Mesenchymal stem cell (in vitro differentiated cells and primary cell): ENCODE data around the gene GNA12.
A peak's percentile ranks its signal among the peaks of the same experiment; 100 is the strongest.
"Not testable (repeated sequence)": the region's sequence is repeated elsewhere in the genome, so short reads cannot be mapped to it uniquely, and the experiment has no call there.

Source experiments
- DNase-seq: peaks from one replicate; pipeline ENCODE4 v3.0.0-alpha.2; 2013
- H2AFZ ChIP-seq: one replicate; pipeline ENCODE4 v1.6.1; 2013; ENCODE audit warnings: low read depth, mild to moderate bottlenecking, control low read depth, inconsistent platforms, low read length, moderate library complexity
- H2AK5ac ChIP-seq: 2 replicates; pipeline ENCODE4 v1.6.1; 2013; ENCODE audit warnings: low read length, moderate library complexity, mild to moderate bottlenecking, inconsistent platforms; ENCODE audit not compliant: severe bottlenecking
- H2BK120ac ChIP-seq: one replicate; pipeline ENCODE4 v1.6.1; 2013; ENCODE audit warnings: low read depth, mild to moderate bottlenecking, inconsistent platforms, low read length, moderate library complexity
- H2BK12ac ChIP-seq, 2 experiments: one replicate each; pipeline ENCODE4 v1.6.1; 2013; ENCODE audit warnings: inconsistent platforms in 2 of 2, low read length in 2 of 2, mild to moderate bottlenecking in 2 of 2, moderate library complexity in 2 of 2, control low read depth in 1 of 2
- H2BK15ac ChIP-seq: one replicate; pipeline ENCODE4 v1.6.1; 2013; ENCODE audit warnings: mild to moderate bottlenecking, low read depth, inconsistent platforms; ENCODE audit not compliant: poor library complexity, severe bottlenecking
- H2BK5ac ChIP-seq: 2 replicates; pipeline ENCODE4 v1.6.1; 2013; ENCODE audit warnings: low read depth, mild to moderate bottlenecking, low read length, control low read depth, inconsistent platforms; ENCODE audit not compliant: poor library complexity, severe bottlenecking
- H3K14ac ChIP-seq, 2 experiments: one replicate each; pipeline ENCODE4 v1.6.1; 2013; ENCODE audit warnings: inconsistent platforms in 2 of 2, low read length in 2 of 2, control low read depth in 1 of 2, mild to moderate bottlenecking in 1 of 2, moderate library complexity in 1 of 2
- H3K18ac ChIP-seq, 2 experiments: one replicate each; pipeline ENCODE4 v1.6.1; 2013; ENCODE audit warnings: inconsistent platforms in 2 of 2, low read length in 2 of 2, control low read depth in 1 of 2, low read depth in 1 of 2, mild to moderate bottlenecking in 1 of 2
- H3K23ac ChIP-seq, 2 experiments: one replicate each; pipeline ENCODE4 v1.6.1; 2013; ENCODE audit warnings: inconsistent platforms in 2 of 2, low read length in 2 of 2, mild to moderate bottlenecking in 2 of 2, moderate library complexity in 2 of 2, control low read depth in 1 of 2
- H3K27ac ChIP-seq: 2 replicates; pipeline ENCODE4 v1.5.1; 2013; ENCODE audit warnings: mild to moderate bottlenecking, moderate library complexity, low read length, control low read depth, inconsistent platforms; ENCODE audit not compliant: poor library complexity, severe bottlenecking
- H3K27me3 ChIP-seq, 2 experiments: 2 replicates each; pipeline versions ENCODE4 v1.6.1 to v1.7.0; 2013; ENCODE audit warnings: low read length in 2 of 2, mild to moderate bottlenecking in 2 of 2, moderate library complexity in 2 of 2, control low read depth in 1 of 2, inconsistent platforms in 1 of 2; ENCODE audit not compliant: control insufficient read depth in 1 of 2, insufficient read depth in 1 of 2
- H3K36me3 ChIP-seq, 2 experiments: 2 replicates each; pipeline versions ENCODE4 v1.6.1 to v1.7.0; 2013; ENCODE audit warnings: low read length in 2 of 2, control low read depth in 1 of 2, inconsistent platforms in 1 of 2, low read depth in 1 of 2, mild to moderate bottlenecking in 1 of 2; ENCODE audit not compliant: insufficient read depth in 2 of 2, control insufficient read depth in 1 of 2
- H3K4ac ChIP-seq, 2 experiments: one replicate each; pipeline ENCODE4 v1.6.1; 2013; ENCODE audit warnings: inconsistent platforms in 2 of 2, low read length in 2 of 2, mild to moderate bottlenecking in 2 of 2, moderate library complexity in 2 of 2, control low read depth in 1 of 2, low read depth in 1 of 2
- H3K4me1 ChIP-seq: 2 replicates; pipeline ENCODE4 v1.6.1; 2013; ENCODE audit warnings: low read depth, low read length, control low read depth; ENCODE audit not compliant: control insufficient read depth, insufficient read depth
- H3K4me2 ChIP-seq: 2 replicates; pipeline ENCODE4 v1.6.1; 2013; ENCODE audit warnings: low read length, mild to moderate bottlenecking, inconsistent platforms; ENCODE audit not compliant: poor library complexity, severe bottlenecking
- H3K4me3 ChIP-seq, 2 experiments: 2 replicates each; pipeline versions ENCODE4 v1.5.1 to v1.7.0; 2013; ENCODE audit warnings: low read length in 2 of 2, mild to moderate bottlenecking in 2 of 2, control low read depth in 1 of 2, low read depth in 1 of 2; ENCODE audit not compliant: insufficient read depth in 1 of 2
- H3K79me1 ChIP-seq: replicated peaks from 2 replicates; pipeline ENCODE4 v1.6.1; 2013; ENCODE audit warnings: mild to moderate bottlenecking, control low read depth, low read length, inconsistent platforms; ENCODE audit not compliant: poor library complexity, severe bottlenecking
- H3K9ac ChIP-seq: 2 replicates; pipeline ENCODE4 v1.7.0; 2013; ENCODE audit warnings: mild to moderate bottlenecking, low read length, moderate library complexity
- H3K9me3 ChIP-seq: 2 replicates; pipeline ENCODE4 v1.7.0; 2013; ENCODE audit warnings: mild to moderate bottlenecking, low read length; ENCODE audit not compliant: control insufficient read depth
- H4K8ac ChIP-seq: one replicate; pipeline ENCODE4 v1.6.1; 2013; ENCODE audit warnings: inconsistent platforms, mild to moderate bottlenecking, low read length, moderate library complexity
- H4K91ac ChIP-seq: one replicate; pipeline ENCODE4 v1.6.1; 2013; ENCODE audit warnings: mild to moderate bottlenecking, low read length, inconsistent platforms
- WGBS: methylation state at CpG from one replicate; pipeline ENCODE4 v1.1.7; 2013; ENCODE audit warnings: mixed read lengths; 5-methylcytosine and 5-hydroxymethylcytosine counted together

Gene GNA12

DNA sequence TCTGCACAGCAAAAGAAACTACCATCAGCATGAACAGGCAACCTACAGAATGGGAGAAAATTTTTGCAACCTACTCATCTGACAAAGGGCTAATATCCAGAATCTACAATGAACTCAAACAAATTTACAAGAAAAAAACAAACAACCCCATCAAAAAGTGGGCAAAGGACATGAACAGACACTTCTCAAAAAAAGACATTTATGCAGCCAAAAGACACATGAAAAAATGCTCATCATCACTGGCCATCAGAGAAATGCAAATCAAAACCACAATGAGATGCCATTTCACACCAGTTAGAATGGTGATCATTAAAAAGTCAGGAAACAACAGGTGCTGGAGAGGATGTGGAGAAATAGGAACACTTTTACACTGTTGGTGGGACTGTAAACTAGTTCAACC, 95.4 kb downstream of the GNA12 start:
- not testable (repeated sequence) for H2BK5ac ChIP-seq, H3K4me2 ChIP-seq, H3K23ac ChIP-seq, H3K4ac ChIP-seq, H2BK120ac ChIP-seq, H2BK12ac ChIP-seq, H3K4me3 ChIP-seq, H4K8ac ChIP-seq, H2AK5ac ChIP-seq, H3K9ac ChIP-seq, H4K91ac ChIP-seq, H3K27me3 ChIP-seq, H3K27ac ChIP-seq, H3K18ac ChIP-seq, H3K4me1 ChIP-seq, H3K9me3 ChIP-seq, H2AFZ ChIP-seq, H3K36me3 ChIP-seq, H2BK15ac ChIP-seq, DNase-seq, H3K14ac ChIP-seq
- H3K79me1 ChIP-seq: peaks cover 11% of the 10 kb centered on the region

DNA sequence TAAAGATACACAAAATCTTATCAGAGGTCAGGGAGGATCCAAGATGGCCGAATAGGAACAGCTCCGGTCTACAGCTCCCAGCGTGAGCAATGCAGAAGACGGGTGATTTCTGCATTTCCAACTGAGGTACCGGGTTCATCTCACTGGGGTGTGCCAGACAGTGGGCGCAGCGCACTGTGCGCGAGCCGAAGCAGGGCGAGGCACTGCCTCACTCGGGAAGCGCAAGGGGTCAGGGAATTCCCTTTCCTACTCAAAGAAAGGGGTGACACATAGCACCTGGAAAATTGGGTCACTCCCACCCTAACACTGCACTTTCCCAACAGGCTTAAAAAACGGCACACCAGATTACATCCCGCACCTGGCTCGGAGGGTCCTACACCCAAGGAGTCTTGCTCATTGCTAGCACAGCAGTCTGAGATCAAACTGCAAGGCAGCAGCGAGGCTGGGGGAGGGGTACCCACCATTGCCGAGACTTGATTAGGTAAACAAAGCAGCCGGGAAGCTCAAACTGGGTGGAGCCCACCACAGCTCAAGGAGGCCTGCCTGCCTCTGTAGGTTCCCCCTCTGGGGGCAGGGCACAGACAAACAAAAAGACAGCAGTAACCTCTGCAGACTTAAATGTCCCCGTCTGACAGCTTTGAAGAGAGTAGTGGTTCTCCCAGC, 100.5 kb downstream of the GNA12 start:
- WGBS: 94% methylated on average over 20 of the region's 20 CpGs

DNA sequence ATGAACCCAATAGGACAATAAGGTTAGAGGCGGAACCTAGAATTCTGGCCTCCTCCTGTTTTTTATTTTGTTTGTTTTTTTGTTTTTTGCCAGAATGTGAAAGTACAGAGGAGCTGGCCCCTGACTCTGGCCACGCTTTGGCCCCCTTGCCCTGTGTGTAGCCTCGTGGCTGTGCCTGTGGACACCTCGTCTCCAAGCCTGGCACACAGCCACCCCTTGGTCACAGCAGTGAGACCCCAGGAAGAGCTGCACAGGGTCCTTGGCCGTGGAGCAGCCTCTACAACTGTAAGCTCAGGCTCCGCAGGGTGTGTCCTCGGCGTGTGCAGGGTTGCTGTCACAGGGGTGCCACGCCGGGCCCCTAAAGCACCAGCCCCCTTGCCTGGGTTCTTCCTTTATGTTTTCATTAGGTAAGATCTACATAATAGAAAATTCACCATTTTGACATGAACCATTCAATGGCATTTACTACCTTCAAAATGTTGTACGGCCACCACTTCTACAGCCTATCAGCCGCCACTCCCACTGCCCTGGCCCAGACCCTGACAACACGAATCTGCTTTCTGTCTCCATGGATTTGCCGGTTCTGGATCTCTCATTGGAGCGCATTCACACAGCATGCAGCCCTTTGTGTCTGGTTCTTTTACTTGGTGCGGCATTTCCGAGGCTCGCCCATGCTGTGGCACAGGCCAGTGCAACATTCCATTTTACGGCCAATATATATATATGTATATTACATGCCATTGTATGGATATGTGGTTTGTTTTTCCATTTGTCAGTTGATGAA, 105.2 kb downstream of the GNA12 start:
- no peak overlapping the region for H3K4me3 ChIP-seq
- H3K23ac ChIP-seq: no peak overlapping the region
- H4K91ac ChIP-seq: peak overlapping the region; percentile 68
- H2BK15ac ChIP-seq: no peak overlapping the region
- peaks cover 17% of the 10 kb centered on the region for H3K4me1 ChIP-seq
- H2BK5ac ChIP-seq: no peak overlapping the region
- H3K4ac ChIP-seq: no peak overlapping the region
- H3K14ac ChIP-seq: no peak overlapping the region
- no peak overlapping the region for H3K9ac ChIP-seq
- no peak overlapping the region for H3K27ac ChIP-seq
- peaks cover 15 to 19% of the 10 kb centered on the region in 2 experiments for H3K36me3 ChIP-seq
- no peak overlapping the region for H2BK12ac ChIP-seq
- peaks cover 35% of the 10 kb centered on the region for H3K79me1 ChIP-seq
- peaks cover 5% of the 10 kb centered on the region for H3K9me3 ChIP-seq
- no peak overlapping the region for H2AK5ac ChIP-seq
- no peak overlapping the region for H2BK120ac ChIP-seq
- H4K8ac ChIP-seq: no peak overlapping the region
- H3K4me2 ChIP-seq: no peak overlapping the region
- H2AFZ ChIP-seq: no peak overlapping the region
- WGBS: 97% methylated on average over 15 of the region's 19 CpGs
- no peaks in the 10 kb centered on the region for H3K27me3 ChIP-seq
- no peak overlapping the region for H3K18ac ChIP-seq
- DNase-seq: no peak

More for the DNA sequence above, 100.5 kb downstream of the GNA12 start:
- H2AFZ ChIP-seq, H3K9ac ChIP-seq, DNase-seq, H4K8ac ChIP-seq, H2BK12ac ChIP-seq, H3K27me3 ChIP-seq, H2BK5ac ChIP-seq, H3K18ac ChIP-seq, H3K27ac ChIP-seq, H3K4me1 ChIP-seq, H3K4ac ChIP-seq, H3K9me3 ChIP-seq, H3K4me3 ChIP-seq, H3K4me2 ChIP-seq, H2BK15ac ChIP-seq, H3K14ac ChIP-seq, H4K91ac ChIP-seq, H3K23ac ChIP-seq, H2AK5ac ChIP-seq, H2BK120ac ChIP-seq: not testable (repeated sequence)
- Histone ChIP-seq H3K79me1 (peaks cover 22% of the 10 kb centered on the region), H3K36me3 (peaks cover 3 to 11% of the 10 kb centered on the region in 2 experiments)

DNA sequence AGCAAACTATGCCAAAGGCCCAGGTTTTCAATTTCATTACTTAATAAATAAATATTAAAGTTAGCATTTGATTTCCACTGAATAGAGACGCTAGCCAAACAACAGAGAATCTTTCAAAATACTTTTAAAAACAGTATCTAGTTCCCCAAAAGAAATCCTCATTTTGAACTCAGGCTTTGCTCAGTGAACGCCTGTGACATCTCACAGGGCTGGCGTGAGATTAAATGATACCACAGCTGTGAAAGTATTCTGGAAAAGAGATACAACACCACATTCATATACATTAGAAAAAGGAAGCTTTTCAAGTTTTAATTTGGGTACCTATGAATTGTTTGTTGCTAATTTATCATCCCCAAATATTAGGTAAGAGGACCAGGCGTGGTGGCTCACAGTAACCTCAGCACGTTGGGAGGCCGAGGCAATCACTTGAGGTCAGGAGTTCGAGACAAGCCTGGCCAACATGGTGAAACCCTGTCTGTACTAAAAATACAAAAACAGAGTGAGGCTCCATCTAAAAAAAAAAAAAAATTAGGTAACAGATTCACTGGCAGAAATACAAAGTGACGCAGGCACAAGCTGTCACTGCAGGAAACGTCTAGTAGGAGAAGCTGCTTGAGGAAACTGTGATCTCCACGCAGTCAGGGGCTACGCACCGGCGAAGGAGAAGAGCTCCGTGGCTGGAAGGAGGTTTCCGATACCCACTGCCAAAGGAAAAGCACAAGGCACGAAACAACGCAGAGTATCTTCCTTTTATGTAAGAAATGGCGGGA, 106.2 kb downstream of the GNA12 start:
- Histone ChIP-seq H2AK5ac (no peak overlapping the region), H3K79me1 (peaks cover 37% of the 10 kb centered on the region), H3K4me1 (peaks cover 21% of the 10 kb centered on the region), H3K9me3 (peaks cover 10% of the 10 kb centered on the region), H3K18ac (no peak overlapping the region), H3K4me2 (no peak overlapping the region), H3K4ac (no peak overlapping the region), H4K91ac (no peak overlapping the region), H2BK120ac (no peak overlapping the region), H3K9ac (peak overlapping the region; percentile 24), H3K23ac (no peak overlapping the region), H3K27me3 (no peaks in the 10 kb centered on the region), H2BK5ac (no peak overlapping the region), H3K36me3 (peaks cover 15 to 20% of the 10 kb centered on the region in 2 experiments), H3K14ac (no peak overlapping the region), H2BK12ac (no peak overlapping the region), H2AFZ (no peak overlapping the region), H3K27ac (no peak overlapping the region), H2BK15ac (no peak overlapping the region), H4K8ac (no peak overlapping the region), H3K4me3 (no peak overlapping the region)
- DNase-seq: no peak
- WGBS: 94% methylated on average over 16 of the region's 18 CpGs
